Measurements from ENCODE around the gene PEX26. TPM values are rescaled to one million over a fixed set of nuclear protein-coding genes. Genes with fewer than 3 reads are reported as not detected.
"Not testable (repeated sequence)": the region's sequence is repeated elsewhere in the genome, so short reads cannot be mapped to it uniquely, and the experiment has no call there.

PEX26 gene
- total RNA-seq, 1 experiment from 2014 or later = 47.1 TPM

GRCh38 chr22:18068381-18068988, 9.3 kb upstream of the PEX26 start:
- ChIA-PET POLR2A (interaction anchor here (1.0 kb wide), 2 partner anchors 9 to 10 kb away, joined by 3 to 4 read pairs; partner anchors contain the start of gene PEX26), CTCF (interaction anchor here (10.0 kb wide), 1 partner anchor 238 kb away, joined by 145 read pairs; no protein-coding TSS in a partner anchor)
- H3K36me3 Mint-ChIP-seq (ENCODE audit: insufficient read depth, unreplicated experiment) = no peaks in the 10 kb centered on the region
- H3K27me3 Mint-ChIP-seq (ENCODE audit: insufficient read depth, unreplicated experiment) = no peaks in the 10 kb centered on the region
- H3K4me1 Mint-ChIP-seq (ENCODE audit: insufficient read depth, unreplicated experiment) = peaks cover 21% of the 10 kb centered on the region
- DNase-seq (ENCODE audit: unreplicated experiment) = no peak
- no peaks in the 10 kb centered on the region for H3K9me3 Mint-ChIP-seq (ENCODE audit: unreplicated experiment)
- intact Hi-C loops (cut with micrococcal nuclease) = loop anchor here (5.0 kb wide), 1 partner anchor 36 kb away; no protein-coding TSS in a partner anchor
- no peak for TF ChIP-seq CTCF (IDR thresholded peaks at IDR 0.05; ENCODE audit: unreplicated experiment)
- no peak overlapping the region for H3K4me3 Mint-ChIP-seq (ENCODE audit: unreplicated experiment)
- BruUV-seq (replicated peaks) = no TSS peak
- H3K27ac Mint-ChIP-seq (ENCODE audit: low read depth, unreplicated experiment) = no peak overlapping the region

- Mint-ChIP-seq H3K27ac (ENCODE audit: low read depth, unreplicated experiment) (no peak overlapping the region), H3K9me3 (ENCODE audit: unreplicated experiment) (no peaks in the 10 kb centered on the region), H3K27me3 (ENCODE audit: insufficient read depth, unreplicated experiment) (no peaks in the 10 kb centered on the region), H3K4me1 (ENCODE audit: insufficient read depth, unreplicated experiment) (peaks cover 21% of the 10 kb centered on the region), H3K36me3 (ENCODE audit: insufficient read depth, unreplicated experiment) (no peaks in the 10 kb centered on the region), H3K4me3 (ENCODE audit: unreplicated experiment) (no peak overlapping the region)
- DNase-seq (ENCODE audit: unreplicated experiment) = no peak
- CTCF ChIA-PET = interaction anchor here (1.0 to 10.0 kb wide), 2 partner anchors 173 to 239 kb away, joined by 3 to 145 read pairs; no protein-coding TSS in a partner anchor
- POLR2A ChIA-PET = interaction anchor here (1.0 to 1.6 kb wide), 3 partner anchors 9 to 68 kb away, joined by 3 to 4 read pairs (median 3); partner anchors contain the start of gene PEX26
- TF ChIP-seq CTCF (IDR thresholded peaks at IDR 0.05; ENCODE audit: unreplicated experiment) = no peak
- no TSS peak for BruUV-seq (replicated peaks)
- intact Hi-C loops (cut with micrococcal nuclease) = loop anchor here (5.0 kb wide), 1 partner anchor 37 kb away; no protein-coding TSS in a partner anchor
These were observed 8.7 kb upstream of the PEX26 start for GRCh38 chr22:18069041-18069440.

DNA sequence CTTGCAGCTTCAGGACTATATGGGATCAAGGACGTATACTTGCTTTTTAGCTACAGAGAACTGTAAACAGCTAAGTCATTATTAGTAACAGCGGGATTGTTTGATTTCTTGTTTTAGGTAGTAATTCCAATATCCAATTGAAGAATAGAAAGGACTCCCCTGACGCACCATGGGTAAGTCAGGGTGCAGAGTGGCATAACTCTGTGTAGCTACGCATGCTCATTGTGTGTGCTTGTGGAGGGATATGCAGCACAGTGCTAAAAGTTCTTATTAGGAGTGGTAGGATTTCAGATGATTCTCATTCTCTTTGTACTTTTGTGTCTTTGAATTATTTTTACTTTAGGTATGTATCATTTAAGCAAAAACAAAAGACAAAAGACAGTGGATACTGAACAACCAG, 7.7 kb upstream of the PEX26 start:
- Mint-ChIP-seq H3K27ac (ENCODE audit: low read depth, unreplicated experiment) (no peak overlapping the region), H3K4me1 (ENCODE audit: insufficient read depth, unreplicated experiment) (peaks cover 15% of the 10 kb centered on the region), H3K9me3 (ENCODE audit: unreplicated experiment) (no peaks in the 10 kb centered on the region), H3K27me3 (ENCODE audit: insufficient read depth, unreplicated experiment) (no peaks in the 10 kb centered on the region), H3K4me3 (ENCODE audit: unreplicated experiment) (no peak overlapping the region), H3K36me3 (ENCODE audit: insufficient read depth, unreplicated experiment) (no peaks in the 10 kb centered on the region)
- intact Hi-C loops (cut with micrococcal nuclease) = no loop called here
- no peak for TF ChIP-seq CTCF (IDR thresholded peaks at IDR 0.05; ENCODE audit: unreplicated experiment)
- POLR2A ChIA-PET = interaction anchor here (0.7 to 1.6 kb wide), 3 partner anchors 38 to 69 kb away, joined by 3 to 8 read pairs (median 3); partner anchors contain the start of gene MICAL3
- no peak for DNase-seq (ENCODE audit: unreplicated experiment)
- CTCF ChIA-PET = interaction anchor here (0.5 to 10.0 kb wide), 6 partner anchors 11 to 444 kb away, joined by 3 to 145 read pairs (median 3); no protein-coding TSS in a partner anchor
- no TSS peak for BruUV-seq (replicated peaks)

- Mint-ChIP-seq H3K4me1 (ENCODE audit: insufficient read depth, unreplicated experiment) (peaks cover 12% of the 10 kb centered on the region), H3K27me3 (ENCODE audit: insufficient read depth, unreplicated experiment) (no peaks in the 10 kb centered on the region), H3K36me3 (ENCODE audit: insufficient read depth, unreplicated experiment) (no peaks in the 10 kb centered on the region), H3K27ac (ENCODE audit: low read depth, unreplicated experiment) (no peak overlapping the region), H3K9me3 (ENCODE audit: unreplicated experiment) (no peaks in the 10 kb centered on the region), H3K4me3 (ENCODE audit: unreplicated experiment) (no peak overlapping the region)
- CTCF ChIA-PET = interaction anchor here (0.7 to 10.0 kb wide), 7 partner anchors 12 to 241 kb away, joined by 3 to 145 read pairs (median 3); no protein-coding TSS in a partner anchor
- no TSS peak for BruUV-seq (replicated peaks)
- DNase-seq (ENCODE audit: unreplicated experiment) = no peak
- POLR2A ChIA-PET = interaction anchor here (0.9 to 2.5 kb wide), 3 partner anchors 39 to 71 kb away, joined by 3 to 9 read pairs (median 4); no protein-coding TSS in a partner anchor
- TF ChIP-seq CTCF (IDR thresholded peaks at IDR 0.05; ENCODE audit: unreplicated experiment) = no peak
- intact Hi-C loops (cut with micrococcal nuclease) = no loop called here
These were observed 7.1 kb upstream of the PEX26 start for GRCh38 chr22:18070556-18071306.

GRCh38 chr22:18071307-18071967, 6.4 kb upstream of the PEX26 start:
- H3K4me1 Mint-ChIP-seq (ENCODE audit: insufficient read depth, unreplicated experiment) = peaks cover 19% of the 10 kb centered on the region
- CTCF ChIA-PET = interaction anchor here (0.6 to 10.0 kb wide), 11 partner anchors 17 to 241 kb away, joined by 3 to 145 read pairs (median 4); no protein-coding TSS in a partner anchor
- H3K27ac Mint-ChIP-seq (ENCODE audit: low read depth, unreplicated experiment); intact Hi-C loops (cut with micrococcal nuclease); H3K27me3 Mint-ChIP-seq (ENCODE audit: insufficient read depth, unreplicated experiment); H3K36me3 Mint-ChIP-seq (ENCODE audit: insufficient read depth, unreplicated experiment); H3K4me3 Mint-ChIP-seq (ENCODE audit: unreplicated experiment); H3K9me3 Mint-ChIP-seq (ENCODE audit: unreplicated experiment); DNase-seq (ENCODE audit: unreplicated experiment); BruUV-seq (replicated peaks): not testable (repeated sequence)
- POLR2A ChIA-PET = interaction anchor here (0.6 to 2.5 kb wide), 3 partner anchors 40 to 162 kb away, joined by 3 to 9 read pairs (median 4); no protein-coding TSS in a partner anchor

All from MCF 10A (cell line).